UCSD-AML1 (cell line): ENCODE results near the gene SLC35A3.
"Not testable (repeated sequence)": the region's sequence is repeated elsewhere in the genome, so short reads cannot be mapped to it uniquely, and the experiment has no call there.

Experiments
- DNase-seq: peaks from one replicate; lab custom pipeline; 2025; ENCODE audit not compliant: unreplicated experiment; lab: John Stamatoyannopoulos, UW

The SLC35A3 gene

DNA sequence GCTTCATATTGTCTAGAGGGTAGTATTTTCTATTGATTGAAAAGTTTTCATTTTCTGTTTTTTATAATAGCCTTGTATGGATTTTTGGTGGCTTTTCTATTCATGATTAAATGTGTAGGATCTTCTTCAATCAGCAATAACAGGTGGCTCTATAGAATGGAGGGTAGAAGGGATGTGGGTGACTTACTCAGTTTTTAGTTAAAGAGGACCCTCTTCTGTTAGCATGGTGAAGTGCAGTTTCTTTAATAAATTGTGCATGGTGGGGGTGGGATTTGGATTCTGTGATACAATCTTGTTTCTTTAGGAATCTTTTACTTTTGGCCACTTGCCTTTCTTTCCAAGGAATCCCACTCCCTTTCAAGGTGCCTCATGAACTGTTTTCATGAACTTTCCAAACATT, 64.7 kb downstream of the SLC35A3 start:
- no peak for DNase-seq

DNA sequence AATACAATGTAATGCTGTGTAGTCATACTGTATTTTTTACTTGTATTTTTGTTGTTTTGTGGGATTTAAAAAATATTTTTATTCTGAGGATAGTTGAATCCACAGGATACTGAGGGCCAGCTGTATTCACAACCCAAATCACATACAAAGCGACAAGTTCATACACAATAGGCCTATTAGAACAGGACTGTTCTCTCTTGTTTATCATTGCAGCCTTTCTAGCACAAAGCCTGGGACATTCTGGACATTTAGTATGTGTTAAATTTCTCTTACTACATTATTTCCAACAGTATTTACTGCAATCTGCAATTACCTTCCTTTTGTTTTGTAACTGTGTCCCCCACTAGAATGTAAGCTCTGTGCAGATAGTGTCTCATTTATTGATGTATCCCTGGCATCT, 65.4 kb downstream of the SLC35A3 start:
- DNase-seq = no peak

DNA sequence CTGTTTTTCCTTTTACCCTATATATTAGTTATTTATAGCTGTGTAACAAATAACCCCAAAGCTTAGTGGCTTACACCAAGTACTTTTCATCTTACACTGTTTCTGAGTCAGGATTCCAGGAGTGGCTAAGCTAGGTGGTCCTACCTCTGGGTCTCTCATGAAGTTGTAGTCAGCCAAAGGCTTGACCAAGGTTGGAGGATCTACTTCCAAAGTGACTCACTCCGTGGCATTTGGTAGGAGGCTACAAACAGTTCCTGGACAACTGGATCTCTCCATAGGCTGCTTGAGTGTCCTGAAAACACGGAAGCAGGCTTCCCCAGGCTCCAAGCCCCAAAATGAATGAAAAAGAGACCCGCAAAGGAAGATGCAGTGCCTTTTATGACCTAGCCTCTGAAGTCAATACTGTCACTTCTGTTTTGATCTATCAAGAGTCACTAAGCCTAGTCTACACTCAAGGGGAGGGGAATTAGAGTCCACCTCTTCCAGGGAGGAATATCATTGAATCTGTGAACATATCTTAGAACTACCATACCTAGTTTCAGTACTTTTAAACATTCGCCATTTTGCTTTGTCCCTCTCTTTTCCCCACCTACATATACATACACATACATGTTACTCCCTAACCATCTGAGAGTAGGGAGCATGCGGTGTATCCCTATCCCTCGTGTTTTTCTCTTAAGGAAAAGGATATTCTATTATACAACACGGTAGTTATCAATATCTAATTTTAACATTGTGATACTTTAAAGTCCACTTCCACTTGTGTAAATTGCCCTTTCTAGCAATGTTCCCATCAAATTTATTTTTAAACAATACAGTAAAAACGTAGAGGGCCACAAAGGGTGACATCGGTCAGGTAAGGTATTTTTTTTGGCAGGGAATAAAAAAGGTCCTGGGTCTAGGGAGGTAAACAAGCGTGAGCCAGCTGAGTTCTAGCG, 67.2 kb downstream of the SLC35A3 start:
- peak; percentile 19 for DNase-seq

- DNase-seq = no peak
These were observed 67.8 kb downstream of the SLC35A3 start for GRCh38 chr1:100037656-100037926.

DNA sequence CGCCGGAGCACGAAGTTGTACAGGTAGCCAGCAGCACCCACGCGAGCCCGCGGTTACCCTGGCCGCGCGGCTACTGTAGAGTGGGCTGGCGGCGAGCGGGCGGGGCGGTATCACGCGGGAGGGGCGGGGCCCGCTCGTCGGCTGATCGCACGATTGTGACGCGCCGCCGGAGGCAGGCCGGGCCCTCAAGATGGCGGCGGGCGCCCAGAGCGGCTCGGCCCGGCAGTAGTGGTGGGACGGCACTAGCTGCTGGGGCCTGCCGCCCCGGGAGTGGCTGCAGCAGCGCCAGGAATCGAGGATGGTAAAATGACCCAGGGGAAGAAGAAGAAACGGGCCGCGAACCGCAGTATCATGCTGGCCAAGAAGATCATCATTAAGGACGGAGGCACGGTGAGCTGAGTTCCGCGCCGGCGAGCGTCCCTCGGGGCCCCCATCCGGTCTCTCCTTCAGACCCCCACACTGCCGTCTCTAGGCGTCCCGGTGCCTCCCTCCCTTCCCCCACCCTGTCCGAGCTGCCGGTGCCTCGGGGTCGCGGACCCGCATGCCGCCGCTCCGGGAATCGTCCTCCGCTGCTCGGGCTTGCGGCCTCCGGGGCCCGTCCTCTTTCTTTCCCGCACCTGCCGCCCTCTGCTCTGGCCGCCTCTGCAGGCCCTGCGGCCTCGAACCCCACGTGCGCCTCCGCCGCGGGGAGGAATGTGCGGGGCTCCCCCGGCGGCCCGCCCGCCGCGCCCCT, 68.3 kb downstream of the SLC35A3 start:
- peak; percentile 92 for DNase-seq

GRCh38 chr1:100038660-100039287, 69.0 kb downstream of the SLC35A3 start:
- peak; percentile 63 for DNase-seq

DNA sequence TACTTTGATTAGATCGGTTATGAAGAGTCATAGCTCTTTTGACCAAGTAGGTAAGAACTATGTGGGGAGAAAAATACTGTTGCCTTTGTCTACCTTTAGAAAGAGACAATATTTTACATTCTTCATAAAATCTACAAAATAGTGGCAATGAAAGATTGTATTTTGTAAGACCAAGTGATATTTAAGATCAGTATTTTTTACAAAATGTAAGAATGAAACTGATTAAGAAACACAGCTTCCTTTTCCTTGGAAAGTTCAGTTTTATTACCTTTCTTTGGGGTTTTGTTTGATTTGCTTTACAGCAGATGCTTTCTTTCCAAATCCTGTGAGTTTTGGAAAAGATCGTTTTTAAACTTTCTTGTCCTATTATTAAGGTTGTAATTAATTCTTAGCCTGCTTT, 69.8 kb downstream of the SLC35A3 start:
- no peak for DNase-seq

- no peak for DNase-seq
These were observed 75.4 kb downstream of the SLC35A3 start for GRCh38 chr1:100045206-100045605.

DNA sequence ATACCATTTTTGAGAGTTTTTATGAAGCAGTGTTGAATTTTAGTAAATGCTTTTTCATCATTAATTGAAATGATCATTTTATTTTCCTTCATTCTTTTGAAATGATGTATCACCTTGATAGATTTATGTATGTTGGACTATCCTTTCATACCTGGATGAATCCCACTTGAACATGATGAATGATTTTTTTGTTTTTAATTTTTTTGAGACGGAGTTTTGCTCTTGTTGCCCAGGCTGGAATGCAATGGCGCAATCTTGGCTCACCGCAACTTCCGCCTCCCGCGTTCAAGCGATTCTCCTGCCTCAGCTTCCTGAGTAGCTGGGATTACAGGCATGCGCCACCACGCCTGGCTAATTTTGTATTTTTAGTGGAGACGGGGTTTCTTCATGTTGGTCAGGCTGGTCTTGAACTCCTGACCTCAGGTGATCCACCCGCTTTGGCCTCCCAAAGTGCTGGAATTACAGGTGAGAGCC, 77.5 kb downstream of the SLC35A3 start:
- DNase-seq = not testable (repeated sequence)

- DNase-seq = no peak
These were observed 80.3 kb downstream of the SLC35A3 start for GRCh38 chr1:100050139-100050538.

DNA sequence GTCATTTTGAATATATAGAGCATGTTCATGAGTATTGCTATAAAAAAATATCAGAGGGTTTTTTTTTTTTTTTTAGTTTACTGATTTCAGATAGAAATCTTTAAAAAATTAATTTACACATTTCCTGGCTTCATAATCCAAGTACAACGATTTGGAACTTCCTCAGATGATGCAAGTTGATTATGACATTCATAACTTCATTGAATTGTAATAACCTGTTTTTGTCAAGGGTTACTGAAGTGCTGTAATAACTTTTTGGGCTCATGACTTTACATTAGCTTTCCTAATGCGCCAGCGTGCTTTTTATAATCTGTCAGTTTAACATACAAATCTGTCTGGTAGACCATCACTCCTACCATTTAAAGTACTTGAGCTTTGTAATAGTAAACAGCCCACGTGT, 81.6 kb downstream of the SLC35A3 start:
- DNase-seq = no peak

DNA sequence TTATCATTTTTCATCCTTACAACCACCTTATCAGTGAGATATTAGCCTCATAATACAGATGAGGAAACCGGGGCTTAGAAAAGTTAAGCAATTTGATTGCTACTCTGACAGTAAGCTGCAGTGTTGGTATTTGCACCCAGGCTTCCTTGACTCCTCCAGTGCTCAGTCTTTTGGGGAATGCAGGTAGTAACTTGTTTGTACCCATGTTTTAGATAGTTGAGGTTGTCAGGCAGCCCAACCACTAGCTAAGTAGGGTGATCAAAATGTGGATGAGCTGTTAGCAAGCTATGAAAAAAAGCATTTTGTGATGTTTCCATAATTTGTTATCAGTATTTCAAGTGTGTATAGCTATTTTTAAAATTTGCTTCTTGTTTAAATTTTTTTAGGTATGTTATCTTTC, 82.1 kb downstream of the SLC35A3 start:
- DNase-seq = no peak

DNA sequence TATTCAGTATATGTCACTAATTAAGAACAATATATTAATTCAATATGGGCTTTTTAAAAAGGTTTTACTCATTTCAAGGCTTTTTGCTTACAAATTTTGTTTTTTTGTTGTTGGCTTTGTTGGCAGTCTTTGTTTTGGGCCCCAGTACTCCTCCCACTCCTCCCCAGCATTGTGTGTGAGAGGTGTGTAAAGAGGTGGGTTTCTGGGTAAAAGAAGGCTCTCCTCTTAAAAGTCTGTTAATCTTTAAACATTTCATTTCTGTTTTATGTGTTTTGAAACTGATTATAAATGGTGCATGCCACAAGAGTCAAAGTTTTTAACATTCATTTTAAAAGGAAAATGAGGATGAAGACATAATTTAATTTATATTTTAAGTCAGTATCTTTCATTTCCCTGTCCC, 83.3 kb downstream of the SLC35A3 start:
- no peak for DNase-seq

DNA sequence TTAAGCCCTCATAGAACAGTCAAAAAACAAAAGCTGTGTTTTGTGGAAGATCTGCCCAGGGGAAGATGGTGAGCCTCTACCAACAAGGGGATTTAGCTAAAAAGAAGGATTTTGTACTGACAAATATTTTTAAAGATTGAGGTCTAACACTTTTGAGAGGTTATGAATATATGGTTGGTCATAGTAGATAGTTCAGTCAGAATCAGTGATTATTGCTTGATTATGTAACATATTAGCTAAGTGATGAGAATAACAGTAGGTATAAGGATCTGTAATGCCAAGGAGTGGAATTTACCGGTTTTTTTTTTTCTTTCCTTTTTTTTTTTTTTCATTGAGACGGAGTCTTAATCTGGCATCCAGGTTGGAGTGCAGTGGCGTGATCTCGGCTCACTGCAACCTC, 83.9 kb downstream of the SLC35A3 start:
- no peak for DNase-seq

GRCh38 chr1:100061681-100062080, 91.9 kb downstream of the SLC35A3 start:
- DNase-seq = no peak

DNA sequence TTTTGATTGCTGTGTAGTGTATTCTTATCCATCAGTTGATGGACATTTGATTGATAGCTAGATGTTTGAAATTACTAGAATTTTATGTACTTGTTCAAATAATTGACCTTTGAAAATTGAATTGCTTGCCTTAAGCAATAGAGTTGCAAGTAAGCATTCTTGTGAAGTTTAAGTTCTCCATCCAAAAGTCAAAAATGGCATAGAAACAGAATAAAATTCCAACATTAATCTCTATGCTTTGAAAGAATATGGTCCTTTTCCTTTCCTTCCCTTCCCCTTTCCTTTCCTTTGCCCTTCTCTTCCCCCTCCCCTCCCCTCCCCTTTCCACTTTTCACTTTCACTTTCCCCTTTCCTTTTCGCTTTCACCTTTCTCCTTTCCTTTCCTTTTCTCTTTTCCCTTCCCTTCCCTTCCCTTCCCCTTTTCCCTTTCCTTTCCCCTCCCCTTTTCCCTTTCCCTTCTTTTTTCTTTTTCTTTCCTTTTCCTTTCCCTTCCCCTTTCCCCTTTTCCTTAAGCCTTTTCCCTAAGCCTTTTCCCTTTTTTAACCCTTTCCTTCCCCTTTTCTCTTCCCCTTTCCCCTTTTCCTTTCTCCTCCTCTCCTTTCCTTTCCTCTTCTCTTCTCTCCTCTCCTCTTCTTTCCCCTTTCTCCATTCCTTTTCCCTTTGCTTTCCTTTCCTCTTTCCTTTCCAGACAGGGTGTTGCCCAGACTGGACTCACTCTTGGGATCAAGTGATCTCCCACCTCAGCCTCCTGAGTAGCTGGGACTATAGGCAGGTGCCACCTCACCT, 95.6 kb downstream of the SLC35A3 start:
- no peak for DNase-seq

- DNase-seq = no peak
These were observed 96.1 kb downstream of the SLC35A3 start for GRCh38 chr1:100065969-100066227.

GRCh38 chr1:100070201-100070939, 100.6 kb downstream of the SLC35A3 start:
- DNase-seq = no peak

DNA sequence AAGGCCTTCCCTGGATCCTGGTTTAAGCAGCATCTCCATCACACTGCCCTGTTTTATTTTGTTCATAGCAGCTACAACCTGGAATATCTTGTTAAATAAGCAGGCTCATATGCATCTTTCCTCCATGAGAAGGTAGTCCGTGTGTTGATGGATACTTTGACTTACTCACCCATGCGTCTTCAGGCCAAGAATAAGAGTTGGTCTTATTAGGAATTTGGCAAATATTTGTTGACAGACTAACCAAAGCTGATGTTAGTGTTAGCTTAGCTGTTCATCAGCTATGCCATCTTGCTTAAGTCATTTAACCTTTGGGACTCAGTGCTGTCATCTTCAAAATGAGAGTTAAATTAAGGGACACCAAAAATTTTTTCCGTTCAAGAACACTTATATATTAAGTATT, 103.7 kb downstream of the SLC35A3 start:
- DNase-seq = no peak

DNA sequence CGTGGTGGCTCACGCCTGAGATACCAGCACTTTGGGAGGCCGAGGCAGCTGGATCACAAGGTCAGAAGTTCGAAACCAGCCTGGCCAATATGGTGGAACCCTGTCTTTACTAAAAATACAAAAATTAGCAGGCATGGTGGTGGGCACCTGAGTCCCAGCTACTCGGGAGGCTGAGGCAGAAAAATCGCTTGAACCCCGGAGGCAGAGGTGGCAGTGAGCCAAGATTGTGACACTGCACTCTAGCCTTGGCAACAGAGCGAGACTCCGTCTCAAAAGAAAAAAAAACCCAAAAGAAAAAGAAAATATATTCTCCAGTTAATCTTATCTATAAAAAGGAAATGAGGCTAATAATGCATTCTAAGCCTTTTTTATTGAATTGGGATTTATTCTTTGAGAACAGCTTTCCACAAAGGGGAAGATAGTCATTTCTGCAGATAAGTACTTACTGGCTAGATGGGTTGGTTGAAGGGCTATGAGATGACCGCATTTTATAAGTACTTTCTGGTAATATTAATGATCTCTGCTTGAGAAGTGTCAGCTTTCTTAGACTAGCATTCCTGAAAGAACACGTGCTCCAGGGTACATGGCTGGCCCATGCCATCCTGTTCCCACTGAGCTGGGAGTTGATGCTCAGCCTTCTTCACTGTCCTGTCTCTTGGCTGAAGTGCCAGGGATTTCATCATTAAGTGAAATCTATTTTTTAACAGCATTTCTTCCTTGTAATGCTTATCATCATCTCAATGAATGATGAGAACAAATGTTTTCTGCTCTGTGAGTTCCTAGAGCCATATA, 105.0 kb downstream of the SLC35A3 start:
- no peak for DNase-seq
